Frontal cortex (tissue), 4 donors: ENCODE data around the gene MACF1. TPM values are rescaled to one million over a fixed set of nuclear protein-coding genes. Genes with fewer than 3 reads are reported as not detected.
"Not testable (repeated sequence)": the region's sequence is repeated elsewhere in the genome, so short reads cannot be mapped to it uniquely, and the experiment has no call there.

ENCODE experiments used
- DNase-seq, 2 donors: peaks; one replicate each; pipeline ENCODE4 v3.0.0; 2012; ENCODE audit warnings: low spot score in 2 of 2
- FAIRE-seq: peaks from 2 replicates; lab custom pipeline; 2012; peaks lifted over from hg19 to GRCh38; lab: Jason Lieb, UNC
- total RNA-seq: library from RNA; depleted of rRNA; stranded (reverse); fragments of >200 nt; gene quantifications from one replicate; pipeline ENCODE4 v1.2.3, GENCODE V29; 2014
- donor health status: control.
- donor health status: control.
- donor health status: control.

The MACF1 gene
- total RNA-seq, 1 donor from 2014 or later, result 306 TPM

GRCh38 chr1:39205781-39206464, 1.4 kb downstream of the MACF1 start:
- no peak for FAIRE-seq
- DNase-seq, result no peak

DNA sequence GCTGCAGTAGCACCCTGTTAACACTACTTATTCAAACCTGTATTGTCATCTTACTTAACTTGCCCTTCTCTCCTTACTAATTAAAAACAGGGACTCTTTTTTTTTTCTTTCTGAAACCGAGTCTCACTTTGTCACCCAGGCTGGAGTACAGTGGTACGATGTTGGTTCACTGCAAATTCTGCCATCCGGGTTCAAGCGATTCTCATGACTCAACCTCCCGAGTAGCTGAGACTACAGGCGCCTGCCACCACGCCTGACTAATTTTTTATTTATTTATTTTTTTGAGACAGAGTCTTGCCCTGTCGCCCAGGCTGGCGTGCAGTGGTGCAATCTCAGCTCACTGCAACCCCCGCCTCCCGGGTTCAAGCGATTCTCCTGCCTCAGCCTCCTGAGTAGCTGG, 3.9 kb downstream of the MACF1 start:
- not testable (repeated sequence) for FAIRE-seq, DNase-seq

DNA sequence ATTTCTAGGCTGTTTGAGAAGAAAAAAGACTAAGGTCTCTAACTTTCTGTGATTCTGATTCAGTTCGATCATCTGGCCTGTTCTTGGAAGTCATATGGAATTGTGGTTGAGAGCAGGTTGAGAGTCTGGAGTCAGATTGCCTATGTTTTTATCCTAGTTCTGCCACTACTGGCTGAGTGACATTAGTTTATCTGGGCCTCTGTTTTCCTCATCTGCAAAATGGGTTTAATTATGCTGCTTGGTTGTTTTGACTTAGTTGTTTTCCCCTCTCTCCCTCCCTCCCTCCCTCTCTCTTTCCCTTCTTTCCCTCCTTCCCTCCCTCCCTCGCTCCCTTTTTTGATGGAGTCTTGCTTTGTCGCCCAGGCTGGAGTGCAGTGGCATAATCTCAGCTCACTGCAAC, 6.2 kb downstream of the MACF1 start:
- no peak for FAIRE-seq
- no peak for DNase-seq

DNA sequence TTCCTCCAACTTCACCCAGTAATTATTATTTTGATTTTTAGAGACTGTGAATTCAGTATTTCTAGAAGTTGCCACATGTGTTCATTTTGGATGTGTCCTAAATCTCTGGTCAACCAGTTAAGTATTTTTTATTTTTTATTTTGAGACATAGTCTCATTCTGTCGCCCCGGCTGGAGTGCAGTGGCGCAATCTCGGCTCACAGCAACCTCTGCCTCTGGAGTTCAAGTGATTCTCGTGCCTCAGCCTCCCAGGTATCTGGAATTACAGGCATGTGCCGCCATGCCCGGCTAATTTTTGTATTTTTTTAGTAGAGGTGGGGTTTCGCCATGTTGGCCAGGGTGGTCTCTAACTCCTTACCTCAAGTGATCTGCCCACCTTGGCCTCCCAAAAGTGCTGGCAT, 8.0 kb downstream of the MACF1 start:
- FAIRE-seq, result no peak

GRCh38 chr1:39213511-39214002, 9.1 kb downstream of the MACF1 start:
- DNase-seq (no peak), FAIRE-seq (no peak)

More for the DNA sequence above, 8.0 kb downstream of the MACF1 start:
- no peak for DNase-seq

GRCh38 chr1:39214021-39214713, 9.7 kb downstream of the MACF1 start:
- DNase-seq, result no peak
- FAIRE-seq, result no peak

DNA sequence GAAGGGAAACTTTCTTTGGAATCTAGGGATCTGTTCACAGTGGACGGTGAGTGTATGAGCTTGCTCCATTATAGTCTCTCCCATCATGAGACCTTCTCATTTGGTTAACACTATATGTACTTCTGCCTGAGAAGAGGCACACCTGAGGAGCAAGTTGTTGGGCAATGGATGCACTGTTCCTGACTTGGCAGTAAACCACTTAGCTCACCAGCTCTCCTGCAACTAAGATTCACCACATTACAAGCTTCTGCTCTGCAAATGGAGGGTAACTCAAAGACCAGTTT, 10.2 kb downstream of the MACF1 start:
- DNase-seq (no peak), FAIRE-seq (no peak)

DNA sequence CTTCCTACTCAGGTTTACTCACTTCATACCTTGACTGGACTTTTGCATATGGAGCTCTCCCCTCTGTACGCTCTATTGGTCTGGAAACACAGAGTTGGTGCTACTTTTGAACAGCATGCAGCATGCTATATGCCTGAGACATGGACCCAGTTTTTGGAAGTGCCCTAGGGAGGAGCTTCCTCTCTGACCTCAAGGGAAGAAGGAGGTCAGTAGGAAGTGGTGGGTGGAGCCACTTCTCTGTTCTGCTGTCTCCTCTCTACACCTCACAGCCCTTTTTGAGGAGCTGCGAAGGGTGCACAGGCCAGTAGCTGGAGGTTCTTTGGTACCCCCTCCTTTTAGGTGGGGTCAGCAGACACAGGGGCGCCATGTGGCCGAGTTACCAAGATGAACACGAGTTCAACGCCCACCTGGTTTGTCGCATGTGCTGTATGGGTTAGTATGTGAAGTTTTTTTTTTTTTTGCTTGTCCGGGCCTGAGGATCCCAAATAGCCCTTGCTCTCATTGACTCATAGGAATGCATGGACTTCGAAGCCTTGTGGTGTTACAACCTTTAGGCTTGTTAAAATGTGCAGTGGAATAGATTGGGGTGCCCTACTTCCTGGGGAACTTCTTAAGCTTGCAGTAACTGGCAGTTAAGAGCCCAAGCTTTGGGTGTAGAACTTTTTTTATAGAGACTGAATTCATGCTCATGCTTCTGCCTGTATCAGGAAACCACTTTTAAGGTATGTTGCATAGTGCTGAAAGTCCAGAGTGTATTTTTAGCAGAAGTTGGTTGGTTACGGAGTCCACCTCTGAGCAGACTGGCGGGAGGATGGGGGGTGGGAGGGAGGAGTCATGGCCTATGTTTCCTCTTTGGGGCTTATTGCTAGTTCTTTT, 10.7 kb downstream of the MACF1 start:
- DNase-seq (no peak), FAIRE-seq (no peak)

DNA sequence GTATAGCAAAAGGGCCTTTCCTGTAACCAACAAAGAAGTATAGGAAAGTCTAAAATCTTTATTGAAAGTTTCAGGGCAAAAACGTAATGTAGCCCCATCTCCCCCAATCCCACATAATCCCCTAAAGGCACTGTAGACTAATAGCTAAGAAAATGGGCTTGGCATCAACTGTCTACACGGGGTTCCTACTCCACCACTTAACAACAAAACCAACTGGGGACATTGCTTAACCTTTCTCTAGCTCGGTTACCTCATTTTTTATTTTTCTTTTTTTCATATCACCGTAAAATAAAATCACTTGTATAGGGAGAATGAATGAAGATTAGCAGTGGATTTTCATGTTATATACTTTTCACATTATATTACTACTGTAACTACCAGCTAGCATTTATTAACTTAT, 12.3 kb downstream of the MACF1 start:
- DNase-seq, result no peak
- no peak for FAIRE-seq

DNA sequence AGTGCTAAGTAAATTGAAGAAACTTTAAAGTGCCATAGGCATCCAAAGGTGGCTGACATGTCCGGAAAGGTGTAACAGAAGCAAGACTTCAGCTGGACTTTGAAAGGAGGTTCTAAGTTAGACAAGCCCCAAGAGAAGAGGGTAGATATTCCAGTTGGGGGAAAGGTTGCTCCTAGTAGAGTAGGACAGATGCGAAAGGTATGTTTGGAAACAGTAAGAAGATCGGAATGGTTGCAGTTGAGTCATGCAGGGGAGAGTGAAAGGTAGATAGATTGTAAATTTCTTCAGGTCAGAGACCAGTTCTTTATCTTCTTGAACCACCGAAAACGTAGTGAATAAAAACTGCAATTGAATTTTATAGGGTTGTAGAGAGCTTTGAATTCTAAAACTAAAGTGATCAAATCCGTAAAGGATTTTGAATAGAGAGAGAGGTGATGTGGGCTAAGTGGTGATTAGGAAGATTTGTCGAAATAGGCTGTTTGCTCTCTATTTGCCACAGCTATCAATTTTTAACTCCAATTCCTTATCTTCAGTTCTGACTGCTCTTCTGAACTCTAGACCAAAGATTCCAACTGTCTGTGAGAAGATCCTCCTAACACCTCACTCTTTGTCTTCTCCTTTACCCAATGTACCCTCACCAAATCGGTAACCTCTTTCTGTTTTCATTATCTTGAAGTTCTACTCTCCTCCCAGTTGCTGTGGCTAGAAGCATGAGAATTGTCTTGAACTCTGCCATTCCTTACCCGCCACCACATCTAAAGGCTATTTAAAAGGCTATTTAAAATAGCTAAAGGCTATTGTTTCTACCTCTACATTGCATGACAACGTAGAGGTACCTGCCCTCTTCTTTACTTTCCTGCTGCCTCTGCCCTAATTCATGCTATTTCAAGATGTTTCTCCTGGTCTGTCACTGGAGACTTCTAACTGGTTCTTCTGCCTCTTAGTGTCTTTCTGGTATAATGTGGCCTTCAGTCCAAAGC, 16.7 kb downstream of the MACF1 start:
- DNase-seq (no peak), FAIRE-seq (no peak)

- FAIRE-seq, result no peak
- DNase-seq, result no peak
These were observed 19.9 kb downstream of the MACF1 start for GRCh38 chr1:39224295-39224829.

- FAIRE-seq (no peak), DNase-seq (no peak)
These were observed 22.3 kb downstream of the MACF1 start for GRCh38 chr1:39226836-39227235.

- DNase-seq (no peak), FAIRE-seq (no peak)
These were observed 23.8 kb downstream of the MACF1 start for GRCh38 chr1:39228252-39228651.

- DNase-seq (no peak), FAIRE-seq (no peak)
These were observed 25.0 kb downstream of the MACF1 start for GRCh38 chr1:39229504-39229903.

- DNase-seq (no peak), FAIRE-seq (no peak)
These were observed 26.0 kb downstream of the MACF1 start for GRCh38 chr1:39230261-39231190.

- FAIRE-seq, result no peak
These were observed 32.5 kb downstream of the MACF1 start for GRCh38 chr1:39236971-39237370.

GRCh38 chr1:39238476-39238875, 34.0 kb downstream of the MACF1 start:
- FAIRE-seq, result no peak
- peak; percentile 56 to 58 for DNase-seq

More at GRCh38 chr1:39236971-39237370, 32.5 kb downstream of the MACF1 start:
- DNase-seq, result no peak

DNA sequence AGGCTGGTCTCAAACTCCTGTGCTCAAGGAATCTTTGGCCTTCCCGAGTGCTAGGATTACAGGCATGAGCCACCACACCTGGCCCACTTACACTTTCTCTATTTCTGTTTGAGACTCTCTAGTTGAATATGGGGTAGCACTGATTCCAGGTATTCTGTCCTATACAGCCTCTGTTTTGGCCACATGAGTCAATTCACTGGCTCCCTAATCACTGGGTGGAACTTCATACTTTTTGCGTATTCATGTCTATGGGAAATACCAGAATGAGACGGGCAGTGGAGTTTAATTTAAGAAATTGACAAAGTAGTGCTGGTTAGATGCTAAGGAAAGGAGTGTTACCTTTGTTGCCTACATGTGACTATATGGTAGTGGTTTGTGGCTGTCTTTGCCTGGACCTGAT, 35.5 kb downstream of the MACF1 start:
- DNase-seq (no peak), FAIRE-seq (no peak)
